Activated naive CD8-positive, alpha-beta T cell (primary cell): ENCODE results near the gene TCF23.

ENCODE experiments used
- H3K27ac Mint-ChIP-seq: one replicate; pipeline ENCODE4 v1.8.0; 2021; ENCODE audit warnings: mixed read lengths
- H3K27me3 Mint-ChIP-seq: one replicate; pipeline ENCODE4 v1.8.0; 2021; ENCODE audit warnings: mixed read lengths
- H3K36me3 Mint-ChIP-seq: one replicate; pipeline ENCODE4 v1.8.0; 2021; ENCODE audit warnings: mixed read lengths
- H3K4me1 Mint-ChIP-seq: one replicate; pipeline ENCODE4 v1.8.0; 2021; ENCODE audit warnings: low read depth, mixed read lengths
- H3K4me3 Mint-ChIP-seq: one replicate; pipeline ENCODE4 v1.8.0; 2021; ENCODE audit warnings: mild to moderate bottlenecking, mixed read lengths
- H3K9me3 Mint-ChIP-seq: one replicate; pipeline ENCODE4 v1.8.0; 2021; ENCODE audit warnings: low read depth, mixed read lengths

The TCF23 gene

GRCh38 chr2:27122791-27123190 is 26.0 kb upstream of the TCF23 start:
- Mint-ChIP-seq H3K27me3 (peaks cover 10% of the 10 kb centered on the region), H3K27ac (peak overlapping the region; percentile 54), H3K4me1 (peaks cover 18% of the 10 kb centered on the region), H3K36me3 (peaks cover 4% of the 10 kb centered on the region), H3K9me3 (no peaks in the 10 kb centered on the region), H3K4me3 (peak overlapping the region; percentile 86)

- Mint-ChIP-seq H3K4me1 (peaks cover 18% of the 10 kb centered on the region), H3K27ac (peak within 1 kb of the TSS; percentile 76), H3K27me3 (peaks cover 7% of the 10 kb centered on the region), H3K9me3 (no peaks in the 10 kb centered on the region), H3K4me3 (peak within 1 kb of the TSS; percentile 86), H3K36me3 (peaks cover 4% of the 10 kb centered on the region)
Observed at GRCh38 chr2:27123302-27124150, 25.3 kb upstream of the TCF23 start, which contains the start of gene ABHD1. Gene ABHD1, plus strand, starts transcription at chr2:27123815. Its CDS starts 134 bp downstream, at chr2:27123949.

GRCh38 chr2:27125104-27125503 is 23.7 kb upstream of the TCF23 start:
- H3K27ac Mint-ChIP-seq, result no peak overlapping the region
- H3K9me3 Mint-ChIP-seq, result no peaks in the 10 kb centered on the region
- no peak overlapping the region for H3K4me3 Mint-ChIP-seq
- H3K27me3 Mint-ChIP-seq, result no peaks in the 10 kb centered on the region
- H3K4me1 Mint-ChIP-seq, result peaks cover 12% of the 10 kb centered on the region
- H3K36me3 Mint-ChIP-seq, result no peaks in the 10 kb centered on the region

GRCh38 chr2:27126252-27126710 is 22.5 kb upstream of the TCF23 start:
- H3K27ac Mint-ChIP-seq, result no peak overlapping the region
- H3K9me3 Mint-ChIP-seq, result no peaks in the 10 kb centered on the region
- no peaks in the 10 kb centered on the region for H3K36me3 Mint-ChIP-seq
- no peak overlapping the region for H3K4me3 Mint-ChIP-seq
- peaks cover 13% of the 10 kb centered on the region for H3K4me1 Mint-ChIP-seq
- no peaks in the 10 kb centered on the region for H3K27me3 Mint-ChIP-seq

GRCh38 chr2:27127883-27128667 is 20.7 kb upstream of the TCF23 start:
- H3K4me3 Mint-ChIP-seq, result no peak overlapping the region
- no peaks in the 10 kb centered on the region for H3K36me3 Mint-ChIP-seq
- H3K9me3 Mint-ChIP-seq, result no peaks in the 10 kb centered on the region
- no peak overlapping the region for H3K27ac Mint-ChIP-seq
- peaks cover 16% of the 10 kb centered on the region for H3K4me1 Mint-ChIP-seq
- H3K27me3 Mint-ChIP-seq, result no peaks in the 10 kb centered on the region

- H3K27me3 Mint-ChIP-seq, result no peaks in the 10 kb centered on the region
- no peaks in the 10 kb centered on the region for H3K36me3 Mint-ChIP-seq
- H3K4me3 Mint-ChIP-seq, result no peak overlapping the region
- H3K9me3 Mint-ChIP-seq, result no peaks in the 10 kb centered on the region
- H3K4me1 Mint-ChIP-seq, result peaks cover 20% of the 10 kb centered on the region
- no peak overlapping the region for H3K27ac Mint-ChIP-seq
Observed at GRCh38 chr2:27128668-27129571, 19.9 kb upstream of the TCF23 start.

- Mint-ChIP-seq H3K36me3 (no peaks in the 10 kb centered on the region), H3K27ac (no peak overlapping the region), H3K4me3 (no peak overlapping the region)
Observed at GRCh38 chr2:27130396-27130795, 18.4 kb upstream of the TCF23 start.

GRCh38 chr2:27131429-27131828 is 17.4 kb upstream of the TCF23 start:
- Mint-ChIP-seq H3K4me1 (peaks cover 23% of the 10 kb centered on the region), H3K9me3 (no peaks in the 10 kb centered on the region), H3K27ac (peak overlapping the region; percentile 54), H3K27me3 (no peaks in the 10 kb centered on the region), H3K4me3 (peak overlapping the region; percentile 13), H3K36me3 (no peaks in the 10 kb centered on the region)

More at GRCh38 chr2:27130396-27130795, 18.4 kb upstream of the TCF23 start:
- Mint-ChIP-seq H3K9me3 (no peaks in the 10 kb centered on the region), H3K27me3 (no peaks in the 10 kb centered on the region), H3K4me1 (peaks cover 23% of the 10 kb centered on the region)

- no peaks in the 10 kb centered on the region for H3K9me3 Mint-ChIP-seq
- H3K36me3 Mint-ChIP-seq, result no peaks in the 10 kb centered on the region
- peak overlapping the region; percentile 83 for H3K27ac Mint-ChIP-seq
- H3K4me1 Mint-ChIP-seq, result peaks cover 23% of the 10 kb centered on the region
- H3K4me3 Mint-ChIP-seq, result peak overlapping the region; percentile 95
- H3K27me3 Mint-ChIP-seq, result no peaks in the 10 kb centered on the region
Observed at GRCh38 chr2:27133195-27133875, 15.5 kb upstream of the TCF23 start.

GRCh38 chr2:27133905-27134780 is 14.7 kb upstream of the TCF23 start, which contains the start of gene PREB:
Gene PREB, minus strand, starts transcription at chr2:27134636. Its CDS starts 215 bp downstream, at chr2:27134421.
- Mint-ChIP-seq H3K27me3 (no peaks in the 10 kb centered on the region), H3K36me3 (no peaks in the 10 kb centered on the region), H3K4me3 (peak within 1 kb of the TSS; percentile 95), H3K4me1 (peaks cover 23% of the 10 kb centered on the region), H3K27ac (peak within 1 kb of the TSS; percentile 96), H3K9me3 (no peaks in the 10 kb centered on the region)

GRCh38 chr2:27134781-27135477 is 13.9 kb upstream of the TCF23 start:
- H3K36me3 Mint-ChIP-seq, result no peaks in the 10 kb centered on the region
- H3K4me1 Mint-ChIP-seq, result peaks cover 23% of the 10 kb centered on the region
- H3K27ac Mint-ChIP-seq, result peak overlapping the region; percentile 96
- no peaks in the 10 kb centered on the region for H3K9me3 Mint-ChIP-seq
- H3K4me3 Mint-ChIP-seq, result peak overlapping the region; percentile 93
- no peaks in the 10 kb centered on the region for H3K27me3 Mint-ChIP-seq

- Mint-ChIP-seq H3K27ac (peak overlapping the region; percentile 79), H3K9me3 (no peaks in the 10 kb centered on the region), H3K4me1 (peaks cover 23% of the 10 kb centered on the region), H3K27me3 (no peaks in the 10 kb centered on the region), H3K36me3 (no peaks in the 10 kb centered on the region), H3K4me3 (peak overlapping the region; percentile 93)
Observed at GRCh38 chr2:27135478-27135955, 13.3 kb upstream of the TCF23 start.
